A673 (cell line): ENCODE data around the gene BMERB1. TPM values are rescaled to one million over a fixed set of nuclear protein-coding genes. Genes with fewer than 3 reads are reported as not detected.

Experiments
- BruUV-seq: library from RNA; stranded (reverse); fragments of 400-500 nt; replicated peaks from 2 replicates; lab custom pipeline; 2021; lab: Mats Ljungman, UMichigan
- CTCF ChIA-PET: fragments of 300-600 bp; sonication (Branson Sonifier 250); formaldehyde crosslinking; loops from one replicate; lab custom pipeline; 2022; ENCODE audit warnings: antibody characterized with exemption; lab: Charles Lee
- POLR2A ChIA-PET: fragments of 300-600 bp; sonication (Branson Sonifier 250); formaldehyde crosslinking; loops from one replicate; lab custom pipeline; 2022; ENCODE audit warnings: antibody characterized with exemption; ENCODE audit not compliant: low non-redundant PET; lab: Charles Lee
- DNase-seq: peaks from one replicate; pipeline ENCODE4 v3.0.0-alpha.2; 2015; ENCODE audit warnings: low spot score
- H3K27ac ChIP-seq: fragments of 200-600 bp; sonication (generic); 2 replicates; pipeline ENCODE4 v1.5.1; 2016; ENCODE audit warnings: mixed run types, low read depth, mild to moderate bottlenecking, mixed read lengths, antibody characterized with exemption, low read length; ENCODE audit not compliant: poor library complexity, severe bottlenecking
- H3K27me3 ChIP-seq: fragments of 200-600 bp; sonication (generic); replicated peaks from 2 replicates; pipeline ENCODE4 v1.6.1; 2017; ENCODE audit warnings: mixed run types, low read depth, mild to moderate bottlenecking, mixed read lengths, antibody characterized with exemption, low read length; ENCODE audit not compliant: insufficient read depth, poor library complexity
- H3K36me3 ChIP-seq: fragments of 200-600 bp; sonication (generic); 2 replicates; pipeline ENCODE4 v1.6.1; 2016; ENCODE audit warnings: mixed run types, mild to moderate bottlenecking, mixed read lengths, antibody characterized with exemption, low read length; ENCODE audit not compliant: insufficient read depth, poor library complexity, severe bottlenecking
- H3K4me1 ChIP-seq: fragments of 200-600 bp; sonication (generic); 2 replicates; pipeline ENCODE4 v1.6.1; 2017; ENCODE audit warnings: mixed run types, mild to moderate bottlenecking, mixed read lengths, antibody characterized with exemption, low read length; ENCODE audit not compliant: insufficient read depth, poor library complexity, severe bottlenecking
- H3K4me3 ChIP-seq: fragments of 200-600 bp; sonication (generic); 2 replicates; pipeline ENCODE4 v1.5.1; 2016; ENCODE audit warnings: low read depth, mixed run types, mild to moderate bottlenecking, mixed read lengths, low read length; ENCODE audit not compliant: poor library complexity, severe bottlenecking
- H3K9me3 ChIP-seq: fragments of 200-600 bp; sonication (generic); 2 replicates; pipeline ENCODE4 v1.6.1; 2016; ENCODE audit warnings: mixed run types, low read depth, mild to moderate bottlenecking, mixed read lengths, antibody characterized with exemption, low read length; ENCODE audit not compliant: poor library complexity, severe bottlenecking
- EZH2 ChIP-seq: fragments of 200-600 bp; sonication (generic); IDR thresholded peaks from 2 replicates; pipeline ENCODE4 v1.6.1; 2017; ENCODE audit warnings: borderline replicate concordance, low read depth, mild to moderate bottlenecking, mixed read lengths, antibody characterized with exemption, low read length; ENCODE audit not compliant: poor library complexity, severe bottlenecking
- intact Hi-C: fragments of 100-400 bp; cut with micrococcal nuclease; formaldehyde crosslinking; loops from one replicate; pipeline ENCODE4 v1.10.0; 2022; ENCODE audit not compliant: unreplicated experiment
- total RNA-seq: library from RNA; stranded (reverse); gene quantifications from 2 replicates; pipeline ENCODE4 v1.2.3, GENCODE V29; 2021
- TF ChIP-seq, protein P1 (sequence below): fragments of 300-800, 200-600 bp; sonication (generic); conservative IDR thresholded peaks from 2 replicates; pipeline ENCODE4 v1.5.1; 2017; ENCODE audit warnings: low read depth, mild to moderate bottlenecking, antibody characterized with exemption, low read length, moderate library complexity, mixed read lengths

BMERB1 gene
- total RNA-seq, 1 experiment from 2014 or later: 11.5 TPM

DNA sequence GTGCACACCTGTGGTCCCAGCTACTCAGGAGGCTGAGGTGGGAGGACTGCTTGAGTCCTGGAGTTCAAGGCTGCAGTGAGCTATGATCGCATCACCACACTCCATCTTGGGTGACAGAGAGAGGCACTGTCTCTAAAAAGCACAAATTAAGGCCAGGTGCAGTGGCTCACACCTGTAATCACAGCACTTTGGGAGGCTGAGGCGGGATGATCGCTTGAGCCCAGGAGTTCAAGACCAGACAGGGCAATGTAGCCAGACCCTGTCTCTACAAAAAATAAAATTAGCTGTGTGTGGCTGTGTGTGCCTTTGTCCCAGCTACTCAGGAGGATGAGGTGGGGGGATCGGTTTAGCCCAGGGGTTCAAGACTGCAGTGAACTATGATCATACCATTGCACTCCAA lies 81.6 kb downstream of the BMERB1 start:
- ChIA-PET POLR2A (no interaction called here), CTCF (no interaction called here)
- no peaks in the 10 kb centered on the region for H3K36me3 ChIP-seq
- no peaks in the 10 kb centered on the region for H3K4me1 ChIP-seq
- no peaks in the 10 kb centered on the region for H3K27me3 ChIP-seq
- intact Hi-C loops: no loop called here
- no peaks in the 10 kb centered on the region for H3K9me3 ChIP-seq
- no peak overlapping the region for H3K27ac ChIP-seq
- DNase-seq: no peak
- no peak overlapping the region for H3K4me3 ChIP-seq
- no TSS peak for BruUV-seq
- TF ChIP-seq, protein P1, sequence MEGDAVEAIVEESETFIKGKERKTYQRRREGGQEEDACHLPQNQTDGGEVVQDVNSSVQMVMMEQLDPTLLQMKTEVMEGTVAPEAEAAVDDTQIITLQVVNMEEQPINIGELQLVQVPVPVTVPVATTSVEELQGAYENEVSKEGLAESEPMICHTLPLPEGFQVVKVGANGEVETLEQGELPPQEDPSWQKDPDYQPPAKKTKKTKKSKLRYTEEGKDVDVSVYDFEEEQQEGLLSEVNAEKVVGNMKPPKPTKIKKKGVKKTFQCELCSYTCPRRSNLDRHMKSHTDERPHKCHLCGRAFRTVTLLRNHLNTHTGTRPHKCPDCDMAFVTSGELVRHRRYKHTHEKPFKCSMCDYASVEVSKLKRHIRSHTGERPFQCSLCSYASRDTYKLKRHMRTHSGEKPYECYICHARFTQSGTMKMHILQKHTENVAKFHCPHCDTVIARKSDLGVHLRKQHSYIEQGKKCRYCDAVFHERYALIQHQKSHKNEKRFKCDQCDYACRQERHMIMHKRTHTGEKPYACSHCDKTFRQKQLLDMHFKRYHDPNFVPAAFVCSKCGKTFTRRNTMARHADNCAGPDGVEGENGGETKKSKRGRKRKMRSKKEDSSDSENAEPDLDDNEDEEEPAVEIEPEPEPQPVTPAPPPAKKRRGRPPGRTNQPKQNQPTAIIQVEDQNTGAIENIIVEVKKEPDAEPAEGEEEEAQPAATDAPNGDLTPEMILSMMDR: no peak
- TF ChIP-seq EZH2: no peak

DNA sequence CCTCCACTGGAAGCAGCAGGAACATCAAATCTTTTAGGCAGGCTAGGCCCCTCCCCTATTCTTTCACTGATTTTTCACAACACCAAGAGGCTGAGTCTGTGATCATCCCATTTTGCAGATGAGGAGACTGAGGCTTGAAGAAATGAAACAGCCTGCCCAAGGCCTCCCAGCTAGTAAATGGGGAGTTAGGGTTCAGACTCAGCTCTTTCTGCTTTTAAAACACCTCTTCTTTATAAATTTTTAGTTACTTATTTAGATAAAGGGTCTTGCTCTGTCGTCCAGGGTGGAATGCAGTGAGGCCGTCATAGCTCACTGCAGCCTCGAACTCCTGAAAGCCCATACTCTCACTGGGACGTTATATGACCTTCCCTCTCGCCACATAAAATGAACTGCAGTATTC lies 82.2 kb downstream of the BMERB1 start:
- Histone ChIP-seq H3K27ac (no peak overlapping the region), H3K4me3 (no peak overlapping the region), H3K4me1 (no peaks in the 10 kb centered on the region), H3K36me3 (no peaks in the 10 kb centered on the region), H3K27me3 (no peaks in the 10 kb centered on the region), H3K9me3 (no peaks in the 10 kb centered on the region)
- ChIA-PET CTCF (no interaction called here), POLR2A (no interaction called here)
- intact Hi-C loops: no loop called here
- no peak for DNase-seq
- BruUV-seq: no TSS peak
- TF ChIP-seq EZH2: no peak
- TF ChIP-seq, protein P1: no peak

DNA sequence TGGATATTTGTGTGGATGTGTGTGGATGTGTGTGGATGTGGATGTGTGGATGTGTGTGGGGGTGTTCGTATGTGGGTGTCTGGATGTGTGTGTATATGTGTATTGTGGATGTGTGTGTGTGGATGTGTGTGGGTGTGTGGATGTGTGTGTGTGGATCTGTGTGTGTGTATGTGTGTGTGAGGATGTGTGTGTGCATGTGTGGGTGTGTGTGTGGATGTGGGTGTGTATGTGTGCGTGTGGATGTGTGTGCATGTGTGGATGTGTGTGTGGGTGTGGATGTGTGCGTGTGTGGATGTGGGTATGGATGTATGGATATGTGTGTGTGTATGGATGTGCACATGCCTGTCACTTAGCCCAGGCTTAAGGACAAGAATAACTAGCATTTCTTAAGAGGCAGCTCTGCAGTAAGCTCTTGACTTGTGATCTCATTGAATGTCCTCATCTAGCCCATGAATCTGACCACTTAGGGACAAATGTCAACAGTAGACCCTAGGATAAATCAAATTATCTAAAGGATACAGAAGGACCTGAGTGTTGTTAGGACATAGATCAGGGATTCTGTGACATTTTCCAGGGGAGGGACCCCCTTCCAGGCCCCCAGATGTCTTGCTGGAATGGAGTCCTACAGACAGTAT lies 83.5 kb downstream of the BMERB1 start:
- H3K9me3 ChIP-seq: no peaks in the 10 kb centered on the region
- no peaks in the 10 kb centered on the region for H3K36me3 ChIP-seq
- H3K4me3 ChIP-seq: no peak overlapping the region
- H3K4me1 ChIP-seq: no peaks in the 10 kb centered on the region
- BruUV-seq: no TSS peak
- no peak for TF ChIP-seq EZH2
- TF ChIP-seq, protein P1: no peak
- no peak overlapping the region for H3K27ac ChIP-seq
- DNase-seq: no peak
- H3K27me3 ChIP-seq: no peaks in the 10 kb centered on the region
- intact Hi-C loops: no loop called here
- POLR2A ChIA-PET: no interaction called here
- CTCF ChIA-PET: no interaction called here
